Measurements from ENCODE around the gene ANLN. TPM values are rescaled to one million over a fixed set of nuclear protein-coding genes. Genes with fewer than 3 reads are reported as not detected.

Gene ANLN
- total RNA-seq, 2 donors from 2014 or later, result 21.2 to 56.0 TPM

DNA sequence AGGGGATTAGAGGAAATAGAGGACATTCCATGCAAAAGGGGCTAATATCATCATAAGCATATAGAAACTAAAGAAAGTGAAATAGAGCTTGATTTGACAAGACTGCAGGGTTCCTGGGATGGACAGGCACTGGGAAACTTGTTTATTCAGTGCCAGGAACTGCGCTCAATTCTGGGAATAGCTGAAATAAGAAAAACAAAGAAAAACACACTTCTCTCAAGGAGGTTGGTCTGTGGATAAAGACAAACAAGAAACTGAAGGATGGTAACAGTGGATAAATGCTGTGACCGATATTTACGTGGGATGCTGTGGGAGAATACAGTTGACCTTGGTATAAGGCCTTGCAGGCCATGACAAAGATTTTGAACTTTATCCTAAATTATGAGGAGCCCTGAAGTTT is 40.9 kb upstream of the ANLN start:
- no peak overlapping the region for H3K9ac ChIP-seq (ENCODE audit: low read depth in 2 of 2, low read length in 2 of 2)
- no peak for DNase-seq
- no peak for TF ChIP-seq CTCF (IDR thresholded peaks at IDR 0.05)
- H3K4me1 ChIP-seq, result no peaks in the 10 kb centered on the region
- H3K9me3 ChIP-seq, result no peaks in the 10 kb centered on the region
- intact Hi-C loops (cut with DNase I), result no loop called here
- no peaks in the 10 kb centered on the region for H3K36me3 ChIP-seq
- no peaks in the 10 kb centered on the region for H3K27me3 ChIP-seq
- H3K27ac ChIP-seq, result no peak overlapping the region
- H3K4me3 ChIP-seq, result no peak overlapping the region

- Histone ChIP-seq H3K4me3 (no peak overlapping the region), H3K27me3 (no peaks in the 10 kb centered on the region), H3K27ac (no peak overlapping the region), H3K9ac (ENCODE audit: low read depth in 2 of 2, low read length in 2 of 2) (no peak overlapping the region), H3K9me3 (no peaks in the 10 kb centered on the region), H3K4me1 (no peaks in the 10 kb centered on the region), H3K36me3 (no peaks in the 10 kb centered on the region)
- intact Hi-C loops (cut with DNase I), result no loop called here
- no peak for TF ChIP-seq CTCF (IDR thresholded peaks at IDR 0.05)
- DNase-seq, result no peak
These were observed 40.0 kb upstream of the ANLN start for GRCh38 chr7:36349626-36350025.

DNA sequence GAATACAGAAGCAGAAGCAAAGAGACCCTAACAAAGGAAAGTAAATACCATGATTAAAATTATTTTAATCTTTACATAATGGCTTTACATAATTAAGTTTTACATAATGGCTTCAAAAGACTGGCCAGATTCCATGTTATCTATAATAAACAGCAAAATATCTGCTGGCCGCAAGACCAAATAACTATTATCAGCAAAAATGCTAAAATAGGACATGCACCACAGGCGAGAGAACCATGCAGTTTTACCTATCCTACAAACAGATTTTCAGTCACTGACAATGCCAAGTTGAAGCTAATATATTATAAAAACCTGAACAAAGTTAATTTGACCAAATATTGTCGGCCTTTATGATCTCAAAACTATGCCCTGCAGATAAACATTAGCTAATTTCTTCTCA is 34.2 kb upstream of the ANLN start:
- DNase-seq, result no peak
- Histone ChIP-seq H3K27me3 (no peaks in the 10 kb centered on the region), H3K27ac (no peak overlapping the region), H3K9ac (ENCODE audit: low read depth in 2 of 2, low read length in 2 of 2) (no peak overlapping the region), H3K4me3 (no peak overlapping the region), H3K9me3 (no peaks in the 10 kb centered on the region), H3K4me1 (no peaks in the 10 kb centered on the region), H3K36me3 (no peaks in the 10 kb centered on the region)
- TF ChIP-seq CTCF (IDR thresholded peaks at IDR 0.05), result no peak
- intact Hi-C loops (cut with DNase I), result no loop called here

GRCh38 chr7:36357054-36357453 is 32.6 kb upstream of the ANLN start:
- no peaks in the 10 kb centered on the region for H3K27me3 ChIP-seq
- no peaks in the 10 kb centered on the region for H3K4me1 ChIP-seq
- no peak overlapping the region for H3K27ac ChIP-seq
- no peak for TF ChIP-seq CTCF (IDR thresholded peaks at IDR 0.05)
- intact Hi-C loops (cut with DNase I), result no loop called here
- no peak overlapping the region for H3K4me3 ChIP-seq
- no peaks in the 10 kb centered on the region for H3K9me3 ChIP-seq
- no peak overlapping the region for H3K9ac ChIP-seq (ENCODE audit: low read depth in 2 of 2, low read length in 2 of 2)
- DNase-seq, result no peak
- H3K36me3 ChIP-seq, result no peaks in the 10 kb centered on the region

- no peaks in the 10 kb centered on the region for H3K4me1 ChIP-seq
- no peak for DNase-seq
- H3K27ac ChIP-seq, result no peak overlapping the region
- TF ChIP-seq CTCF (IDR thresholded peaks at IDR 0.05), result no peak
- no peaks in the 10 kb centered on the region for H3K36me3 ChIP-seq
- no peaks in the 10 kb centered on the region for H3K9me3 ChIP-seq
- no peak overlapping the region for H3K9ac ChIP-seq (ENCODE audit: low read depth in 2 of 2, low read length in 2 of 2)
- H3K27me3 ChIP-seq, result no peaks in the 10 kb centered on the region
- no peak overlapping the region for H3K4me3 ChIP-seq
- intact Hi-C loops (cut with DNase I), result no loop called here
These were observed 31.1 kb upstream of the ANLN start for GRCh38 chr7:36358589-36358988.

DNA sequence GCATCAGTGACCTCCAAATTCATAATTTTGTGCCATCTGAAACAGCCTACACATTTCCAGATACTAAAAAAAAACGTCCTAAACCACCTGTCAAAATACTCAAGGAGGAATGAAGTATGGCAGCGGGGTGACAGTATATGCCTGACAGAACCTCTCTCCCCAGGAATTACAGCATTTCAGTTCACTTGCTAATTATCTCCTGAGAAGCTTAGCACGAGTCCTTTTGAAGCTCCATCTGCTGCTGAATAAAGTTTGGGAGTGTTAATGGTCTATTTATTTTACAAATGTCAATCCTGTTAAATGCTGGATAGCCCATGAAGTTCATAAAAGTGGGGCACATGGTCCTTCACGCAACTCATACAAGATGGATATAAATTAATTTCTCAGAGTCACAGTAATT is 29.4 kb upstream of the ANLN start:
- no peak overlapping the region for H3K4me3 ChIP-seq
- TF ChIP-seq CTCF (IDR thresholded peaks at IDR 0.05), result no peak
- intact Hi-C loops (cut with DNase I), result no loop called here
- no peak overlapping the region for H3K9ac ChIP-seq (ENCODE audit: low read depth in 2 of 2, low read length in 2 of 2)
- DNase-seq, result no peak
- no peaks in the 10 kb centered on the region for H3K9me3 ChIP-seq
- no peak overlapping the region for H3K27ac ChIP-seq
- no peaks in the 10 kb centered on the region for H3K36me3 ChIP-seq
- no peaks in the 10 kb centered on the region for H3K27me3 ChIP-seq
- H3K4me1 ChIP-seq, result no peaks in the 10 kb centered on the region
